ENCODE results near the gene IDS. TPM values are rescaled to one million over a fixed set of nuclear protein-coding genes. Genes with fewer than 3 reads are reported as not detected.
"Not testable (repeated sequence)": the region's sequence is repeated elsewhere in the genome, so short reads cannot be mapped to it uniquely, and the experiment has no call there.

The IDS gene
- 10 to 100 TPM; 69.4 to 72.9 TPM for total RNA-seq

- ChIA-PET CTCF (interaction anchor here (1.2 to 1.6 kb wide), 5 partner anchors 8 to 37 kb away, joined by 3 to 6 read pairs (median 3); partner anchors contain the start of gene EOLA1), POLR2A (interaction anchor here (0.5 to 2.2 kb wide), 4 partner anchors 13 to 35 kb away, joined by 4 to 10 read pairs (median 6); no protein-coding TSS in a partner anchor)
Measured at GRCh38 chrX:149504915-149505651, at the start of gene IDS. Gene IDS, minus strand, starts transcription at chrX:149505306. Its CDS starts 169 bp downstream, at chrX:149505137.

GRCh38 chrX:149551939-149552248 is 46.8 kb upstream of the IDS start:
- POLR2A ChIA-PET, CTCF ChIA-PET: not testable (repeated sequence)

GRCh38 chrX:149551245-149551938 is 46.3 kb upstream of the IDS start:
- CTCF ChIA-PET, POLR2A ChIA-PET: not testable (repeated sequence)

- CTCF ChIA-PET, POLR2A ChIA-PET: not testable (repeated sequence)
Measured at GRCh38 chrX:149550454-149550853, 45.3 kb upstream of the IDS start.

- POLR2A ChIA-PET, CTCF ChIA-PET: not testable (repeated sequence)
Measured at GRCh38 chrX:149549701-149550100, 44.6 kb upstream of the IDS start, which contains the start of gene HSFX3. Gene HSFX3, minus strand, starts transcription at chrX:149549924. Its CDS starts 72 bp downstream, at chrX:149549852.

- POLR2A ChIA-PET, CTCF ChIA-PET: not testable (repeated sequence)
Measured at GRCh38 chrX:149547782-149548181, 42.7 kb upstream of the IDS start.

- POLR2A ChIA-PET, CTCF ChIA-PET: not testable (repeated sequence)
Measured at GRCh38 chrX:149546962-149547361, 41.9 kb upstream of the IDS start.

GRCh38 chrX:149545545-149546543 is 40.7 kb upstream of the IDS start:
- POLR2A ChIA-PET, CTCF ChIA-PET: not testable (repeated sequence)

- POLR2A ChIA-PET, result interaction anchor here (2.5 kb wide), 1 partner anchor 29 kb away, joined by 8 read pairs; no protein-coding TSS in a partner anchor
Measured at GRCh38 chrX:149541521-149542047, 36.5 kb upstream of the IDS start.

GRCh38 chrX:149540621-149541520 is 35.8 kb upstream of the IDS start, which contains the start of gene EOLA1:
Gene EOLA1, plus strand, starts transcription at chrX:149541012. Its CDS starts 4,619 bp downstream, at chrX:149545631.
- POLR2A ChIA-PET, result interaction anchor here (0.6 to 2.5 kb wide), 5 partner anchors 10 to 1641 kb away, joined by 3 to 10 read pairs (median 5); partner anchors contain the start of gene IDS

More at GRCh38 chrX:149541521-149542047, 36.5 kb upstream of the IDS start:
- CTCF ChIA-PET, result interaction anchor here (0.9 kb wide), 1 partner anchor 37 kb away, joined by 3 read pairs; the partner anchor contains the start of gene IDS

GRCh38 chrX:149540131-149540620 is 35.1 kb upstream of the IDS start:
- ChIA-PET CTCF (interaction anchor here (0.6 to 1.3 kb wide), 3 partner anchors 28 to 1178 kb away, joined by 5 to 7 read pairs (median 6); partner anchors contain the start of gene IDS), POLR2A (interaction anchor here (0.6 to 2.5 kb wide), 5 partner anchors 9 to 1640 kb away, joined by 3 to 10 read pairs (median 5); partner anchors contain the start of gene IDS)

More at GRCh38 chrX:149540621-149541520, 35.8 kb upstream of the IDS start, which contains the start of gene EOLA1:
- CTCF ChIA-PET, result interaction anchor here (0.6 to 1.0 kb wide), 2 partner anchors 36 to 1177 kb away, joined by 5 to 6 read pairs; partner anchors contain the start of gene IDS

- ChIA-PET CTCF (interaction anchor here (1.3 kb wide), 1 partner anchor 27 kb away, joined by 7 read pairs; no protein-coding TSS in a partner anchor), POLR2A (interaction anchor here (1.0 to 2.5 kb wide), 3 partner anchors 8 to 35 kb away, joined by 3 to 10 read pairs (median 8); partner anchors contain the start of gene IDS)
Measured at GRCh38 chrX:149539283-149540130, 34.4 kb upstream of the IDS start.

GRCh38 chrX:149537474-149537873 is 32.4 kb upstream of the IDS start:
- CTCF ChIA-PET, result not testable (repeated sequence)

GRCh38 chrX:149534926-149535602 is 30.0 kb upstream of the IDS start:
- CTCF ChIA-PET, POLR2A ChIA-PET: not testable (repeated sequence)

More at GRCh38 chrX:149537474-149537873, 32.4 kb upstream of the IDS start:
- POLR2A ChIA-PET, result not testable (repeated sequence)

GRCh38 chrX:149533999-149534398 is 28.9 kb upstream of the IDS start:
- POLR2A ChIA-PET, CTCF ChIA-PET: not testable (repeated sequence)

- POLR2A ChIA-PET, CTCF ChIA-PET: not testable (repeated sequence)
Measured at GRCh38 chrX:149532868-149533267, 27.8 kb upstream of the IDS start.

Data from activated CD8-positive, alpha-beta memory T cell treated with anti-CD3 and anti-CD28 coated beads for 36 hours (primary cell).